ENCODE results near the gene TMEM63A. TPM values are rescaled to one million over a fixed set of nuclear protein-coding genes. Genes with fewer than 3 reads are reported as not detected.

Gene TMEM63A
- total and polyA plus RNA-seq, 2 of the 13 experiments (the other 11 are each of a cell fraction or from before 2014, with no cell fraction given): 23.9 to 53.3 TPM

- H3K4me2 ChIP-seq (ENCODE audit: low read depth, low read length): peak overlapping the region; percentile 75
- H4K20me1 ChIP-seq (ENCODE audit: insufficient read depth, low read length): no peaks in the 10 kb centered on the region
- H3K27ac ChIP-seq (ENCODE audit: extremely low read length, insufficient read depth, low read length): no peak overlapping the region
- no TSS peak for BruUV-seq (replicated peaks)
- ATAC-seq: no peak
- H3K27me3 ChIP-seq (ENCODE audit: control insufficient read depth in 1 of 2, insufficient read depth in 2 of 2, low read length in 2 of 2): no peaks in the 10 kb centered on the region
- intact Hi-C loops (cut with micrococcal nuclease; ENCODE audit: unreplicated experiment): no loop called here
- H3K9me3 ChIP-seq (ENCODE audit: low read length): no peaks in the 10 kb centered on the region
- H2AFZ ChIP-seq (ENCODE audit: low read length): no peak overlapping the region
- WGBS (ENCODE audit: low lambda C conversion rate): 66% methylated on average over 5 of the region's 5 CpGs
- no peak for FAIRE-seq
- in situ Hi-C loops (cut with HindIII; ENCODE audit: extremely low pct_ligation_motif_present, low pct_unique_long_range_greater_than_20kb): no loop called here
- peaks cover 45% of the 10 kb centered on the region for H3K4me1 ChIP-seq (ENCODE audit: insufficient read depth, low read length)
- POLR2A ChIA-PET: interaction anchor here (1.3 to 3.5 kb wide), 3 partner anchors 15 to 119 kb away, joined by 7 to 29 read pairs (median 15); partner anchors contain the start of genes PYCR2, SRP9 and TMEM63A
- no peaks in the 10 kb centered on the region for H3K79me2 ChIP-seq (ENCODE audit: insufficient read depth, low read length)
- no peak for TF ChIP-seq CENPT (CRISPR knock-in tag; IDR thresholded peaks at IDR 0.05; ENCODE audit: low read depth)
- TF ChIP-seq ZNF382 (CRISPR knock-in tag; IDR thresholded peaks at IDR 0.05; ENCODE audit: borderline replicate concordance): no peak
- TF ChIP-seq ZNF672 (CRISPR knock-in tag; IDR thresholded peaks at IDR 0.05): no peak
- TF ChIP-seq ZNF567 (CRISPR knock-in tag; IDR thresholded peaks at IDR 0.05; ENCODE audit: borderline replicate concordance): no peak
- no peak for TF ChIP-seq ZNF430 (CRISPR knock-in tag; IDR thresholded peaks at IDR 0.05)
- TF ChIP-seq PRDM15 (CRISPR knock-in tag; IDR thresholded peaks at IDR 0.05): no peak
- CTCF ChIA-PET (ENCODE audit: low intra/inter-chr PET ratio, low total read pairs): no interaction called here
- H3K36me3 ChIP-seq (replicated peaks in 1 of 2; ENCODE audit: control insufficient read depth in 1 of 2, insufficient read depth in 2 of 2, low read length in 2 of 2): no peaks in the 10 kb centered on the region; a peak in 1 of 5 replicates
- H3K4me3 ChIP-seq (replicated peaks in 1 of 3; ENCODE audit: insufficient read depth in 1 of 3, low read depth in 2 of 3, low read length in 3 of 3): no peak overlapping the region
- DNase-seq (ENCODE audit: low spot score): no peak
- H3K9ac ChIP-seq (ENCODE audit: insufficient read depth, low read depth, low read length): no peak overlapping the region
These were observed 14.3 kb upstream of the TMEM63A start for GRCh38 chr1:225896494-225896893.

All from HepG2 (cell line).